Neutrophil (primary cell): ENCODE measurements around the gene DCTN4.

Experiments used
- H3K27ac ChIP-seq: fragments of 200-600 bp; sonication (generic); 2 replicates; pipeline ENCODE4 v1.5.1; 2016; ENCODE audit warnings: mild to moderate bottlenecking, moderate library complexity
- H3K27me3 ChIP-seq: fragments of 200-600 bp; sonication (generic); 2 replicates; pipeline ENCODE4 v1.6.0; 2016; ENCODE audit warnings: mild to moderate bottlenecking
- H3K36me3 ChIP-seq: fragments of 200-600 bp; sonication (generic); 2 replicates; pipeline ENCODE4 v1.5.1; 2017
- H3K4me1 ChIP-seq, 2 experiments: fragments of 200-600 bp in 1 of 2; sonication (generic) in 1 of 2; 1 replicate in 1 of 2; 2 replicates in 1 of 2; pipeline versions ENCODE4 v1.5.1 to v1.6.1; 2013 to 2016; ENCODE audit warnings: low read depth in 1 of 2, low read length in 1 of 2, mild to moderate bottlenecking in 1 of 2, moderate library complexity in 1 of 2; ENCODE audit not compliant: control insufficient read depth in 1 of 2, insufficient read depth in 1 of 2
- H3K4me3 ChIP-seq, 2 experiments: fragments of 200-600 bp in 1 of 2; sonication (generic) in 1 of 2; 1 replicate in 1 of 2; 2 replicates in 1 of 2; pipeline ENCODE4 v1.5.1; 2013 to 2016; ENCODE audit warnings: low read depth in 1 of 2, low read length in 1 of 2, mild to moderate bottlenecking in 1 of 2, moderate library complexity in 1 of 2
- H3K9me3 ChIP-seq: fragments of 200-600 bp; sonication (generic); 2 replicates; pipeline ENCODE4 v1.5.1; 2016
- TF ChIP-seq, protein P1 (sequence below): fragments of 200-600 bp; sonication (generic); IDR thresholded peaks from 2 replicates; pipeline ENCODE4 v1.5.1; 2016; ENCODE audit warnings: antibody characterized with exemption

DCTN4 gene

DNA sequence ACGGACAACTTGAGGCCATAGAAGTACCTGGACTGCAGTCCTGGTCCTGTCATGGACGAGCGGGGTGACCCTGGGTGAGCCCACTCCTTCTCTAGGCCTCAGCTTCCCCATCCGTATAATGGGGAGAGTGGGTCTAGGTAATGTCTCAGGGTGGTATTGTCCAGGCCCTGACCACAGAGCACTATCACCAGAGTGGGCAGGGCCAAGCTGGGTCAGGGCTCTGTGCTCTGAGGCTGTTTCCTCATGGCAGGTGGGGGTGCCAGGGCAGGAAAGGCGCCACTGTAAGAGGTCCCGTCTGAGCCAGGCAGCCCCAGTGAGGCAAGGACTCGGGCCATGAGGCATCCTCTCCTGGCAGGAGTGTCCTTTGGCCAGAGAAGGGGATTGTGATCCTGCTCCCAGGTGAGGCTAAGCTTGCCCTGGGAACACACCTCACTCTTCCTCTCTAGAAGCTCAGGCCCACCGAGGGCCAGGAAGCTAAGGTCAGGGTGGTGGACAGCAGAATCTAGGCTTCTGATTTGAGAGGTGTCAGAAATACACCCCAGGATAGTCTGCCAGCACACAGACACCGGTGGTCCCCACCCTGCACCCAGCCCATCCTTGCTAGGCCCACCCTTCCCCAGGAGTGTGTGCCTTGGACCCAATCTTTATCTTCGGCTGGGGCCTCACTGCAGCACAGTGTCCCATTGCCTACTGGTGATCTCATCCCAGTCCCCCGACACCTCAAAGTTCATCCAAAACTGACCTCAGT lies 99.3 kb downstream of the DCTN4 start:
- Histone ChIP-seq H3K27me3 (peaks cover 17% of the 10 kb centered on the region), H3K4me3 (no peak overlapping the region), H3K36me3 (no peaks in the 10 kb centered on the region), H3K27ac (no peak overlapping the region), H3K9me3 (no peaks in the 10 kb centered on the region), H3K4me1 (peaks cover 6 to 10% of the 10 kb centered on the region in 2 experiments)
- TF ChIP-seq, protein P1, sequence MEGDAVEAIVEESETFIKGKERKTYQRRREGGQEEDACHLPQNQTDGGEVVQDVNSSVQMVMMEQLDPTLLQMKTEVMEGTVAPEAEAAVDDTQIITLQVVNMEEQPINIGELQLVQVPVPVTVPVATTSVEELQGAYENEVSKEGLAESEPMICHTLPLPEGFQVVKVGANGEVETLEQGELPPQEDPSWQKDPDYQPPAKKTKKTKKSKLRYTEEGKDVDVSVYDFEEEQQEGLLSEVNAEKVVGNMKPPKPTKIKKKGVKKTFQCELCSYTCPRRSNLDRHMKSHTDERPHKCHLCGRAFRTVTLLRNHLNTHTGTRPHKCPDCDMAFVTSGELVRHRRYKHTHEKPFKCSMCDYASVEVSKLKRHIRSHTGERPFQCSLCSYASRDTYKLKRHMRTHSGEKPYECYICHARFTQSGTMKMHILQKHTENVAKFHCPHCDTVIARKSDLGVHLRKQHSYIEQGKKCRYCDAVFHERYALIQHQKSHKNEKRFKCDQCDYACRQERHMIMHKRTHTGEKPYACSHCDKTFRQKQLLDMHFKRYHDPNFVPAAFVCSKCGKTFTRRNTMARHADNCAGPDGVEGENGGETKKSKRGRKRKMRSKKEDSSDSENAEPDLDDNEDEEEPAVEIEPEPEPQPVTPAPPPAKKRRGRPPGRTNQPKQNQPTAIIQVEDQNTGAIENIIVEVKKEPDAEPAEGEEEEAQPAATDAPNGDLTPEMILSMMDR, result no peak

DNA sequence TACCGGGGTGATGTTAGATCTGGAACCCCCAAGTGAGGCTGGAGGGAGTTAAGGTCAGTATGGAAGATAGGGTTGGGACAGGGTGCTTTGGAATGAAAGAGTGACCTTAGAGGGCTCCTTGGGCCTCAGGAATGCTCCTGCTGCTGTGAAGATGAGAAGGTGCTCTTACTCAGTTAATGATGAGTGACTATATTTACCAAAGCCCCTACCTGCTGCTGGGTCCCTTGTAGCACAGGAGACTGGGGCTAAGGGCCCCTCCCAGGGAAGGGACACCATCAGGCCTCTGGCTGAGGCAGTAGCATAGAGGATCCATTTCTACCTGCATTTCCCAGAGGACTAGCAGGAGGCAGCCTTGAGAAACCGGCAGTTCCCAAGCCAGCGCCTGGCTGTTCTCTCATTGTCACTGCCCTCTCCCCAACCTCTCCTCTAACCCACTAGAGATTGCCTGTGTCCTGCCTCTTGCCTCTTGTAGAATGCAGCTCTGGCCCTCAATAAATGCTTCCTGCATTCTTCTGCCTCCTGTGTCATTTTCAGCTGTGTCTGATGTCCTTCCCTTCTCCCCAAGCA lies 100.0 kb downstream of the DCTN4 start:
- Histone ChIP-seq H3K27me3 (peaks cover 19% of the 10 kb centered on the region), H3K36me3 (no peaks in the 10 kb centered on the region), H3K4me1 (peaks cover 10 to 11% of the 10 kb centered on the region in 2 experiments), H3K9me3 (no peaks in the 10 kb centered on the region), H3K4me3 (no peak overlapping the region), H3K27ac (no peak overlapping the region)
- TF ChIP-seq, protein P1, result no peak
